ENCODE measurements around the gene NFYC.

GRCh38 chr1:40766017-40766416 is 74.5 kb downstream of the NFYC start:
- TF ChIP-seq ZNF16 (tag by site-specific recombination; IDR thresholded peaks at IDR 0.05; ENCODE audit: low read depth) (no peak), YY1 (tag by site-specific recombination; IDR thresholded peaks at IDR 0.05) (no peak)

Measured in HEK293 (cell line).